Colon (tissue), 2 donors: ENCODE measurements around the gene OTOS.

Experiments
- FAIRE-seq: peaks from 2 replicates; lab custom pipeline; 2012; peaks lifted over from hg19 to GRCh38; lab: Jason Lieb, UNC
- donor health status: control.
- donor health status: control.

Gene OTOS

DNA sequence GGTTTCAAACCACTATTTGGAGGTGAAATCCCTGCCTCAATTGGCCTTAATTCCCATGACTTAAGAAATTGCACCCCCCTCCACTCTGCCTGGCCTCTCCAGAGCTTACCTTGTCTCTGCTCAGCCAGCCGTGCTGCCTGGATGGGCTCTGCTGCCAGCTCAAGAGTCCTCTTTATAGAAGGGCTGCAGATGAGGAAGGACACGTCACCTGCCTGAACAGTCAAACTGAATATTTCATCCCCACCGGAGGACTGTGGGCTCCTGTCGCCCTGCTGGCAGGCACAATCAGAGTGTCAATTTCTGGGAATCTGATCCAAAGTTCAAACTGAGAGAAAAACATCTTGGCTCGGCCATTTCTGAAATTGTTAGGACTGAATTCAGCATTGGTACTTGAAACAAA, at the start of gene OTOS:
OTOS (minus strand) TSS at position 148 of the 400 bp plus-strand sequence. CDS start 332 bp downstream, outside the sequence.
- no peak for FAIRE-seq

DNA sequence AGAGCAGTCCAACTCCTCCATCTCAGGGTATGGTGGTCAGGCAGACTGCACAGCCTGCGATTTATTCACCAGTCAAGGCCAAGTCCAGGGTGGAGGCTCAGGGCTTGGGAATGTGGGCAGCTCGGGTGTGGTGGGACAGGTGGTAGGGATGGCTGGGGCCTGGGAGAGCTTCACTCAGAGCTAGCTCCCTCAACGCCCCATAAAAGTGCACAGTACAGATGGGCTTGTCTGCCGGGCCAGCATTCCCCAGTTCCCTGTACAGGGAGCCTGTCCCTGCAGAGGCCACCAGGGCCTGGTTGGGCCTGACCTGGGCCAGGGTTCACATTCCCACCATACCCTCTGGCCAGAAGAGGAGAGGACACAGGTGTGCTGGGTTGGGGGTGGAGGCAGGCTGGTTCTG, 49.2 kb upstream of the OTOS start:
- FAIRE-seq: no peak

DNA sequence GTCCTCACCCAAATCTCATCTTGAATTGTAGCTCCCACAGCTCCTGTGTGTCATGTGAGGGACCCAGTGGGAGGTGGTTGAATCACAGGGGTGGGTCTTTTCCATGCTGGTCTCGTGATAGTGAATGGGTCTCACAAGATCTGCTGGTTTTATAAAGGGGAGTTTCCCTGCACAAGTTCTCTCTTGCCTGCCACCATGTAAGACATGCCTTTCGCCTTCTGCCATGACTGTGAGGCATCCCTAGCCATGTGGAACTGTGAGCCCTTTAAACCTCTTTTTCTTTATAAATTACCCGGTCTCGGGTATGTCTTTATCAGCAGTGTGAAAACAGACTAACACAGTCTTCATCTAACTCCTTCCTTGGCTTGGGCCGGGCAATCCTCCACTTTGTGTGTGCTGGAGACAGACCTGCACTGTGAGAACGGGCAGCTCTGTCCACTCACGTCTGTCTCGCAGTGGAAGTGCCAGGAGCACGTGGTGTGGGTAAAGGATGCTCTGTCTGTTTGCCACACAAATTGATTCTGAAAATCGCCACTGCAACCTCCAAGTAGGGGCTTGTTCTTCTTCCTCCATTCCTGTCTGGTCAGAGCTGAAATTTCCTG, 47.6 kb upstream of the OTOS start:
- FAIRE-seq: no peak

DNA sequence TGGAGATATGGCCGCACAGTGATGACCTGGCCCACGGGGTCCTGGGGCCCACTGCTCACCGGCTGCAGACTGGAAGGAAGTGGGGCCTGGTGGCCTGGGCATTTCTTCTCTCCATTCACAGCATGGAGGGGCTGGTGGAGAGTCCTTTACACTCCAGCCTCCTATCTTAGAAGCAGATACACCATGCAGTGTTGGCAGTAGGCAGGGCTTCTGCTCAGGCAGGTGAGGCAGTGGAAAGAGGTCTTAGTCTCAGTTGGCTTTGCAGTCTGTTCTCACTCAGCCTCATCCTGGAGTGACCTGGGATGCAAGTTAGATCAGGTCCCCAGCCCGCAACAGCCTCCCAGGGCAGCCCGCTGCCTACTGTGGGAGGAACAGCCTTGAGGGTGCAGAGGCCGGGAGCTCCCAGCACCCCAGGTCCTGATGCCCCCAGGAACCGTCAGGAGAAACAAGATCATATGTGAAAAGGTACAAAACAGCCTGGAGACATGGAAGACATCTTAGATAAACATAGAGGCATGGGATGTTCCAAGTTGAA, 45.8 kb upstream of the OTOS start:
- no peak for FAIRE-seq

DNA sequence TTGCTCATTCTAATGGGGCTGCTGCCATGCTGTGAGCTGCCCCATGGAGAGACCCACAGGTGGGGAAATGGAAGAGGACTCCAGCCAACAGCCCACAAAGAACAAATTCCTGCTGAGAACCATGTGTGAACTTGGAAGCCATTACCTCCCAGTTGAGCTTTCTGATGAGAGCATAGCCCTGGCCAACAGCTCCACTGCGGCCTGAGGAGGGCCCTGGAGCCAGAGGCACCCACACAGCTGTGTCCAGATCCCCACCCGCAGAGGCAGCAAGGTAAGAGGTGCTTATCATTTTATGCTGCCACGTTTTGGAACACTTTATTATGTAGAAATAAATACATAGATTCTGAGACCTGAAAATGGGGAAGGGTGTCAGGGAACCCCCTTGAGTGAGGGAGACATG, 44.2 kb upstream of the OTOS start:
- no peak for FAIRE-seq

DNA sequence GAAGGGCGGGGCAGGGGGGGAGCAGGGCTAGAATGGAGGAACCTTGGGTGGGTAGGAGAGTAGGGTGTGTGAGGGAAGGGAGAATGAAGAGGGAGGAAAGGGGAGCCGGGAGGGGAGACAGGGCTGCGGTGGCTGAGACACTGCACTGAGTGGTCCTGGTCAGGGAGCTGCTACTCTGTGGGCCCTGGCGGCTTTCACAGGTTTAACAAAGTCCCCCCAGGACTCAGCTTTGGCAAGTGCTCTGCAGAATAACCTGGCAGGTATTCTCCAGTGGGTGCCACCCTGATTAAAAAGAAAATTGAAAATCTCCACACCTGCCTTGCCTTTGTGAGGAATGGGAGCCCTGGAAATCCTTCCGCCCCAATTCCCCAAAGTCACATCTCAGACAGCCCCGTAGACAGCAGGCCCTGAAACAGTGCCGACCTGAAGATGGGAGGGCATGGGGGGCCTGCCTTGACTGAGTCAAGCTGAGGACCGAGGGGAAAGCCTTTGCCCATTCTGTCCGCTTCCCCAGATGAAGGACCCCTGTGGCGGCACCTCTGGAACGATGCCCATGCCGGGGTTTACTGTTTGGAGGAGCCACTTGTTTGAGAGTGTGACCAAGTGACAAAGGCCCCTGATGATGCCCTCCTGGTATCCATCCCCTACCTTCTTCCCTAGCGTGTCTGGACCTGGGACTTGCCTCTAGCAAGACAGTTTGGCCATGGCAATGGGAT, 43.6 kb upstream of the OTOS start:
- FAIRE-seq: no peak

DNA sequence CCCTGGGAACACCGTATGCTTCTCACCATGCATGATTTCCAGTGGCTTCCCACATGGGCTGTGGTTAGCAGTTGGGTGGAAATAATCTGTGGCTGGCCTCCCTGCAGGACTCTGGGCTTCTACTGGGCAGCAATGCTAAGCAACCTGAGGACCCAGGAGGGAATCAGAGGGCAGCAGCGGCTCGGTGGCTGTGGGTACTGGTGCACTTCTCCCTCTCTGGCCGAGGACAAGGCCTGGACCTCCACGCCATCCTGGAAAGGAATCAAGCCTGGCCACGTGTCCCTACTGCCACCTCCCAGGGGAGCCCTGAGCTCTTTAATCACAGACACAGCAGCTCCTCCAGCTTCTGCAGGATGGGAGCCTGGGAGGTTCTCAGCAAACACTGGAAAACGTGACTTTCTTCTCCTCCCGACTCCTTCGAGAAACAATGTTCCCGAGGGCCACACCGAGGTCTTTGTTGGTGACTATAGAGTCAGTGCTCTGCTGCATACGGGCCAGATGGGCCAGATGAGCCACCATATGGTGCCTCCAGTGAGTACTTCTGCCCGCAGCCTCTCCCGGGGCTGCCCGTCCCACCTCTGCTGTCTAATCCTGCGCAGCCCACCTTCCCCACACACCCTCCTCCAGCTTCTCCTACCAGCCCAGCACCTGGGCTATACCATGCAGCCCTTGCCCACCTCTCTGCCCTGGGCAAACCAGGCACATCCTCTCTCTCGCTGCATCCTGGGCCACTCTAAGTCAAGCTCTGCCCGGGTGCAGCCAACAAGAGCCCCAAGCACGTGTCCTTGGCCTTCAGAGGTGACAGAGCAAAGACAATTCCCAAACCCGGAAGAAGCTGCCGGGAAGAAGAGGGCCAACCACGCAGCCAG, 42.8 kb upstream of the OTOS start:
- no peak for FAIRE-seq

DNA sequence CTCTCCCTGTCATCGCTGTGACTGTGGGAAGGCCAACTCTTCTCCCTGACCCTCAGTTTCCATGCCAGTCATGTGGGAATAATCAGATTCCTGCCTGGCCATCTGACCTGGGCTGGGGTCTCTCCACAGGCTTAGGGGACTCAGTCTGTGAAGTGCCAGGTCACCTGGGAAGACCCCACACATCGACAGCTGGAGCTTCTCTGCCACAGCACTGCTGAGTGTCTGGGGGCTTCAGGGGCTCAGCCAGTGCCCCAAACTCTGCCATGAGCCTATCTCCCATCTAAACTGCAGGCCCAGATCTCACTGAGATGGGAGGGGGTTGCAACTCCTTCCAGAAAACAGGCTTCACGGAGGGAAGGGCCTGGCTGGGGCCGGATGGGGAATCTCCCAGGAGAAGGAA, 42.0 kb upstream of the OTOS start:
- FAIRE-seq: no peak

DNA sequence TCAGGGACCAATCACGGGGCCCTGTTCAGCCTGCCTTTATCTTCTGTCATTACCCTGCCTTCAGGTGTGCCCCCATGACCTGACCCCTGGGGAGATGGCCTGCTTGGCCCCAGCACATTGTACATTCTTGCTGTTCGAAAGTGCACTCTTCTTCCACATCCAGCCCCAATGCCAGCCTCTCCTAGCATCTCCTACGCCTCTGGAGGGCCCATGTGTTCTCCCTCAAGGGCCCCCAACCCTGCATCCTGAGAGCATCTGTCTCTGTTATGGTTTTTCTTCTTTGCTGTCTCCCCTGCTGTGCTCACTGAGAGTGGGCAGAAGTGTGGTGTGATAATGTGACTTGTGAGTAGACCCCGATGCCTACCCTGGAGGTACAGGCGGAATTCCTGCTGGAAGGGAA, 41.5 kb upstream of the OTOS start:
- FAIRE-seq: no peak

DNA sequence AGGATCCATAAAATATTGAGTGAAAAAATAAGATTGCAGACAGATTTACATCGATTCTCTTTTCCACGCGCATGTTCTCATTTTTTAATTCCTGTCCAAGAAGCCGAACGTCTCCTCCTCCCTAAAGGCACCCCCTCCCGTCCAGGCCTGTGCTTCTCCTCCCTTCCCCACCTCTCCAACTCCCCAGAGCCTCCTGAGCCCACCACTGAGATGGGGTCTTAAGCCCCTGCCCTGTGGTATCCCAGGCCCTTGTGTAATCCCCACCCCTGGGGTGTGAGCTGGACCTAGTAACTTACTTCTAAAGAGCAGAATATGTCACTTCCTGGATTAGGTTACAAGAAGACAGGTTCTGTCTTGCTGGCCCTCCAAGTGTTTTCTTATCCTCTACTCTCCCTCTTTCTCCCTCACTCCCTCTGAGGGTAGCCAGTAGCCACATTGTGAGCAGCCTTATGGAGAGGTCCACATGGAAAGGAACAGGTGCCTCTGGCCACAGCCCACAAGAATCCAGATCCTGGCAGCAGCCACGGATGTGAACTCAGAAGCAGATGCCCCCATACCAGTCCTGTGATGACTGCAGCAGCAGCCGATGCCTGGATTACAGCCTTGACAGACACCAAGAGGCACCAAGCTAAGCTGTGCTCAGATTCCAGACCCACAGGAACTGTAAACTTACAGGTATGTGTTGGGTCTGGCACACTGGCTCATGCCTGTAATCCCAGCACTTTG, 39.6 kb upstream of the OTOS start:
- FAIRE-seq: no peak

DNA sequence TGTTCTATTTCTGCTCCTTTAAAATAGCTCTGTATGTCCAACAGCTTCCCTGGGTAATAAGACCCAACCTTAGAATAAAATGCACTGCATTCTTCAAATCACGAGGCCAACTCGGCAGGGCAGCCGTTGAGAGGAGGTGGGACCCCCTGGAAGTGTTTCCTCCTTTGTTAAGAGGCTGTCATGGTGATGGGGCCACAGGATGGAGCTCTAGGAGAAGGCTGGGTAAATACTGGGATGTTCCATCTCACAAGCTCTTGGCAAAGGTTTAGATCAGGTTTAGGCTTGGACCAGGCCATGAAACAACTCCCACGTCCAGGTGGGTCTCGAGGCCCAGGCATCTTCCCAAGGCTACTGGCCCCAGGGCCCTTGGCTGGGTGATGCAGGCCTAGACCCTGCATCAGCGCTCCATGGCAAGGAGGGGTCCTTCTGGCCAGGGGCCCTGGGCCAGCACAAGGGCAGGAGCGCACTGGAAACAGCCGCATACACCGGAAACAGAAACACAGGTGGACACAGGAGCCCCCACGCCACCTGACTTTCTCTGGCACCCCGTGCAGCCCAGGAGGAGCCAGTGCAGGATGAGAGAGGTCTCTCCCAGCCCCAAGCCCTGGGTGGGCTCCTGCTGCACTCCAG, 38.8 kb upstream of the OTOS start:
- FAIRE-seq: no peak

DNA sequence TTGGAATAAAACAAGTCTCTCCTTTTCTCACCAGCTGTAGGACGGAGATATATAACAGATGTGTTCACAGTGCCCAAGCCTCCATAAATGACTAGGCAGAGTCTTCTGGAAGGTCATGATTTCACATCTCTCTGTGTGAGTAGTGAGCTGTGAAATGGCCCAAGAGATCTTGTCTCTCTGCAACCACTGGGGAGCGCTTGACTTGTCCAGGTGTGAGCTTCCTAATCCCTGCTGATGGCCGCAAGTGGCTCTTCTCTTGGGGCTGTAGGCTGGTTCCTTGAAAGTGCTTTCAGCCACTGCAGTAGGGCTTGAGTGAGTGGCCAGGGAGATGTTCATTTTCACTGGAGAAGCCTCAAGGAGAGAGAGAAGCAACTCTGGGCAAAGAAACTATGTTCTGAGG, 38.1 kb upstream of the OTOS start:
- no peak for FAIRE-seq

DNA sequence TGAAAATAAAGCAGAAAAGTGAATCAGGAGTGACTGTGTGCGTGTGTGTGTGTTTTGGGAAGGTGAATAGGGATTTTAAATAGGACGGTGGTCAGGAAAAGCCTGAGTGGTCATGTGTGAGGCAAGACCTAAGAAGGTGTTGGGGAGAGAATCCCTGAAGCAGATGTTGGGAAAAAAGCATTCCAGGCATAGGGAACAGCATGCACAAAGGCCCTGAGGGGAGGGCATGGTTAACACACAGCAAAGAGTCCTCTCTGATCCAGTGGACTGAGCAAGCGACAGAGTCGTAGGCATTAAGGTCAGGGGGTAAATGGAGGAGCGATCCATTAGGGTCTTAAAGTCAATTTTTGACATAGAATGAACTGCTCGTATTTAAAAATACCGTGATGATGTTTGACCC, 34.0 kb upstream of the OTOS start:
- no peak for FAIRE-seq

DNA sequence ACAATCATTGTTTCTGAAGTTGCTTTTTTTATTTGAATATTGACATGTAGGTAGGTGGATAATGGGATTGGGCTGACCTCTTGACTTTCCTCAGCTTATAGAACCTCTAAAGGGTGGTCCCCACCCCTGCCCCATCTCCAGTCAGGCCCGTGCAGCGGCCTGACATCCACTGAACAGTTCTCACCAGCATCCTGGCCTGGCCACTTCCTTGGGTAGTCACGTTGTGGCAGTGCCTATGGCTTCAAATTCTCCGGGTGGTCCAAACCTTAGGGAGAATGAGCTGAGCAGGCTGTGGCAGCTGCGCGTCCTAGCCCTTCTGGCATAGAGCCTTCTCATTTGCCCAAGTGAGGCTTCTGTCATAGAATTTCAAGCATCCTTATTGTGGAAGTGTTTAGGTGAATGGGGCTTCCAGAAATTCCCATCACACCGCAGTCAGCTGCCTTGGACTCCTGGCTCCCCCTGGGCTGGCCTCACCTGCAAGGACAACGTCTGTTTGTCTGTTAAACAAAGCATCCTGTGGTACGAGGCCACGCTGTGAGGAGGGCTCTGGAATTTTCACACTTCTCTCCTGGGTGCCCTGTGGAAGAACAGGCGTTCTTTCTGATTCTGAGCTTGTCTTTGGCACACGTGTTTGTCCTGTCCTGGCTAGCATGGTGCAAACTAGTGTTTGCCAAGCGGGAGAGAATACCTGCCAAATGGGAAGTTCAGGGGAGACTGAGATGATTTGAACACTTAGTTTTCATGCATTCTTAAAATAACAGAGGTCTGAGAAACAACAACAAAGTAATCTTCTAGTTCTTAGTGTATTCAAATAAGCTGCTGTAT, 31.8 kb upstream of the OTOS start:
- no peak for FAIRE-seq

DNA sequence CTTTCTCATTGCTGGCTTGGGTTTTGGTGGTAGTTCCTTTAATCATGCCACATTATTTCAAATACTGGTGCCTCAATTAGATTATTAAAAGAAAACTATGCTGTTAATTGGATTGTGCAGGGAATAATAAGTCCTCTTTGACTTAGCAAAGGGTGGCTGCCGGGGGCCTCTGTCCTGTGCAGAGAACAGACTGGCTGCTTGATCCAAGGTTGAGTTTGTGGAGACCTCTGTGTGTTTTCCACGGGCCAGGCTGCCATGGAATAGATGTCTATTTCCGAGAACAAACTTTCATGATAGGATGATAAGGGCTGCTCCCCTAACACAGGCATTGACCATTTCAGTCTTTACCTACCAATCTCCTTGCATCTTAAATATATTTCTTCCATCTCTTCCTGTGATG, 30.4 kb upstream of the OTOS start:
- FAIRE-seq: no peak

DNA sequence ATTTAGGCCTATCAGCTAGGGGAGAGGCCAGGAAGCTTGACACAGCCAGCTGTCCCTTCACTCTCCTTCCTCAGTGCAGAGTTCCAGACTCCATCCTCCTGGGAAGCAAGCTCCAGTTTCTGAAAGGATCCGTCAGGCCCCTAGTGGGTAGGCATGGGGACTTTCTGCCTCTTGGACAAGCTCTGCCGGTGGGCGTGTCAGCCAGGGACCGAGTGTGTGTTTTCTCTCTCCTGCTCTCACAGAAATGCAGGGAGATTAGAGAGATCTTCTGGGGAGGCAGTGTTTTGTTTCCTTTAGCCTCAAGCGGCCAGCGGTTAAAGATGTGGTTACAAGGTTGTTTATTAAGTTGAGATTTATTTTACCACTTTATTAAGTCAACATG, 29.9 kb upstream of the OTOS start:
- no peak for FAIRE-seq

DNA sequence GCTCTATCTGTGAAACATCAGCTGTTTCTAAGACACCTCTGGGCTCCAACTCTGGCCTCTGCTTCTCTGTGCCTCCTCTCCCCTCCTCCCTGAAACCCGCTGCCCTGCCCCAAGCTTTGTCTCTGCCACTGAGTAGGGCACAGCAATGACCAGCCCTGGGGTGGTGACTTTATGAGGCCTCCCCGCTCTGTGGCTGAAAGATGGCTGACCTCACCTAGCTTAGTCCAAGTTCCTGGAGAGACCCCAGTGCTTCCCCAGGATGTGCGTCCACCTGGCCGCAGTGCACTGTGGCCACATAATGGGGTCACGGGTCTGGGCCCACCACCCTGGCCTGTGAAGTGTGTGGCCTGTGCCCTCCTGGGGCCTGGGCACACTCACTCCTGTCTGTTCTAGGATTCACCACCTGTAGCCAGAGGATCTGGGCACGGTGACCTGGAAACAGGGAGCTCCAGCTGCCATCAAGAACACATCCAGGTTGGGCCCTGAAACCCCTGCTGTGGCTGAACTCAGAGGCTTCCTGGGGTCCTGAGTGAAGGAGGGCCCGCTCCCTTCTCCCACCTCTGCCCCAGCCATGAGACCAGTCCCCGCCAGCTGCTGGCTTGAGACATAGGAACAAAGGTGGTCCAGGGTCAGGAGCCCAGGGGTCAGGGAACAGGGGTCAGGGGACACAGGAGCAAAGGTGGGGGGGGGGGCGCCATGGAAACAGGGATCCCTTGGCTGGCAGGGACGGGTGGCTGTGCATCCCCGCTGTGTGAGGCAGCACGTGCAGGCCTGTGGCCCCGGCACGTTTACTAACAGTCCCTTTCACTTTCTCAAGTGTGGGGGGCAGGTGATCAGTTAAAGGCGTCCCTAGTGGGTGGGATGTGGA, 29.3 kb upstream of the OTOS start:
- no peak for FAIRE-seq

DNA sequence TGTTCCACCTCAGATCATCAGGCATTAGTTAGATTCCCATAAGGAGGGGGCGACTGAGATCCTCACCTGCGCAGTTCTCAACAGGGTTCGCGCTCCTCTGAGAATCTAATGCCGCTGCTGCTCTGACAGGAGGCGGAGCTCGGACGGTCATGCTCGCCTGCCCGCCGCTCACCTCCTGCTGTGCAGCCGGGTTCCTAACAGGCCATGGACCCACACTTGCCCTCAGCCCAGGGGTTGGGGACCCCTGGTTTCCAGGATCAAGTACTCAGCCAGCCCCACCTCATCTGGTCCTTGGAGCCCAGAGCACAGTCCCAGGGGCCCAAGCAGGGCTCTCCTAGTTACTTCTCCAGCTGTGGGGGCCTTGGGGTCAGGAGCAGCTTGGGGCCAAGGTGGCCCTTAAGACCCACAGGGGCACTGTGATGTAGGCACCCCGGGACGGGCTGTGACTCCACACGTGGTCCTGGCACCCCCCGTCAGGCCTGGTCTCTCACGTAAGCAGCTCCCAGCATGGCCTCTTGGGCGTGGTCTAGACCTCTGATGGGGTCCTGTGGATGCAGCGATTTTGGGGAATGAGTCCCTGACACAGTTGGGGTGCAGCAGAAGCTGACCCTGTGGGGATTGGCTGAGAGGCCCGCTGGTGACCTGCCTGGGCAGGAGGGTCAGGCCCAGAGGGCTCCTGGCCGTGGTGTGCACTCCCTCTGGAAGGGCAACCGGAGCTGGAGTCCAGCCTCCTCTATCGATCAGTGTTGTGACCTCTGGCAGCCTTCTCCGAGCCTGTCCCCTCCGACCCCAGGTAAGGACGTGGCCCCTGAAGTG, 28.3 kb upstream of the OTOS start:
- no peak for FAIRE-seq

DNA sequence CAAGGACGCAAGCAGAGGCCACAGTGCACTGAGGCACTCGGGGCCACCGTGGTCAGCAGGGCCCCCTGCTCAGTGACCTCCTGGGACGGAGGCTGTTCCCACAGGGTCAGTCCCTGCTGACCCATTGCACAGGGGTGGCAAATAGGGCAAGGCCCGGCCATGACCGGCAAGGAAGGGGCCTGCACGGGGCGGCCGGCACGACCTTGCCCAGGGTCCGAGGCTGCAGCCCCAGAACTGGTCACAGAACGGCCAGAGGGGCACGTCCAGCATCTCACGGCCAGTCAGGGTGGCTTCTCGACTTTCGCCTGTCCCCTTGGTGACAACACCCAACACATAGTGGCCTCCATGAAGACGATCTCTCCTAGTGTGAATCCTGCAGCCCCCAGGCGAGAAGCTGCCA, 27.6 kb upstream of the OTOS start:
- no peak for FAIRE-seq
